Testis (tissue), 3 donors: ENCODE measurements around the gene ST7. TPM values are rescaled to one million over a fixed set of nuclear protein-coding genes. Genes with fewer than 3 reads are reported as not detected.

Experiments
- DNase-seq: peaks from one replicate; pipeline ENCODE4 v3.0.0-alpha.2; 2019
- H3K27ac ChIP-seq, 2 donors: fragments of 200-600 bp; sonication (generic); one replicate each; pipeline ENCODE4 v1.5.1; 2019
- H3K27me3 ChIP-seq: fragments of 200-600 bp; sonication (generic); one replicate; pipeline ENCODE4 v1.5.1; 2019
- H3K36me3 ChIP-seq: fragments of 200-600 bp; sonication (generic); one replicate; pipeline ENCODE4 v1.5.1; 2017; ENCODE audit warnings: low read depth; ENCODE audit errors: missing control alignments
- H3K4me1 ChIP-seq: fragments of 200-600 bp; sonication (generic); one replicate; pipeline ENCODE4 v1.5.1; 2019
- H3K4me3 ChIP-seq, 2 donors: fragments of 200-600 bp; sonication (generic); one replicate each; pipeline ENCODE4 v1.5.1; 2017 to 2019
- H3K9me3 ChIP-seq: fragments of 200-600 bp; sonication (generic); one replicate; pipeline ENCODE4 v1.5.1; 2017
- POLR2A ChIP-seq: fragments of 450-650 bp; IDR thresholded peaks from one replicate; pipeline ENCODE4 v1.6.1; 2017; ENCODE audit warnings: antibody characterized with exemption, mild to moderate bottlenecking, moderate library complexity
- WGBS, 2 donors: methylation state at CpG; one replicate each; pipeline ENCODE4 v1.1.5; 2018; 5-methylcytosine and 5-hydroxymethylcytosine counted together
- intact Hi-C: fragments of 100-400 bp; cut with DNase I; formaldehyde crosslinking; loops from one replicate; pipeline ENCODE4 v1.15.1; 2023; ENCODE audit warnings: low total_unique reads
- polyA plus RNA-seq: library from polyadenylated mRNA; stranded (reverse); fragments of 350-450 nt; fragmentation: Illumina TruSeq; extraction: RNeasy Lipid Tissue Mini Kit (QIAGEN cat#74804); gene quantifications from one replicate; pipeline ENCODE4 v1.2.3, GENCODE V29; 2014; ENCODE audit warnings: low read depth, low replicate concordance; ENCODE audit not compliant: insufficient read depth
- total RNA-seq, 2 donors: library from RNA; depleted of rRNA; stranded (reverse); fragments of >200 nt; gene quantifications; one replicate each; pipeline ENCODE4 v1.2.3, GENCODE V29; 2016
- TF ChIP-seq, protein P1 (sequence below), 3 experiments: fragments of 450-650 bp in 2 of 3; fragments of 200-600 bp in 1 of 3; sonication (generic) in 1 of 3; IDR thresholded peaks; one replicate each; pipeline ENCODE4 v1.5.1; 2016 to 2019; ENCODE audit warnings: antibody characterized with exemption in 3 of 3, mild to moderate bottlenecking in 2 of 3, moderate library complexity in 1 of 3

The ST7 gene
- total and polyA plus RNA-seq, 3 donors from 2014 or later: 15.9 to 25.3 (median 23.2) TPM

DNA sequence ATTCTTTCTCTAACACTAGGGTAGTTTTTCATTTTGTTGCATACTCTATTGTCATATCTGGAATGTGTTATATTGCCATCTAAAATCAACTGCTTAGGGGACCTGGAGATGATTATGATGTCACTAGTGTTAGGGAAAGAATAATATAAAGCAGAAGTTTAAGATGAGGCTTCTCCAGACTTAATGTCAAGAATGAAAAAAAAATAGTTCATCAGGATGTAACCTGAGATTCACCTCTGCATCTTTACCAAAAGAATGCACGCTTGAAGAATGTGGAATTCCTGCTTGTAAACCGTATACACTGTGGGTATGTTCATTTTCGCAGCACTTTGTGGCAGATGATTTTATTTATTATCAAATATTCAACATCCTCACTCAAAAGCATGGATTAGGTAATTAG is 184.6 kb downstream of the ST7 start:
- no peak overlapping the region for H3K4me3 ChIP-seq
- H3K36me3 ChIP-seq: no peaks in the 10 kb centered on the region
- no peak for DNase-seq
- H3K27me3 ChIP-seq: no peaks in the 10 kb centered on the region
- intact Hi-C loops: no loop called here
- TF ChIP-seq, protein P1, sequence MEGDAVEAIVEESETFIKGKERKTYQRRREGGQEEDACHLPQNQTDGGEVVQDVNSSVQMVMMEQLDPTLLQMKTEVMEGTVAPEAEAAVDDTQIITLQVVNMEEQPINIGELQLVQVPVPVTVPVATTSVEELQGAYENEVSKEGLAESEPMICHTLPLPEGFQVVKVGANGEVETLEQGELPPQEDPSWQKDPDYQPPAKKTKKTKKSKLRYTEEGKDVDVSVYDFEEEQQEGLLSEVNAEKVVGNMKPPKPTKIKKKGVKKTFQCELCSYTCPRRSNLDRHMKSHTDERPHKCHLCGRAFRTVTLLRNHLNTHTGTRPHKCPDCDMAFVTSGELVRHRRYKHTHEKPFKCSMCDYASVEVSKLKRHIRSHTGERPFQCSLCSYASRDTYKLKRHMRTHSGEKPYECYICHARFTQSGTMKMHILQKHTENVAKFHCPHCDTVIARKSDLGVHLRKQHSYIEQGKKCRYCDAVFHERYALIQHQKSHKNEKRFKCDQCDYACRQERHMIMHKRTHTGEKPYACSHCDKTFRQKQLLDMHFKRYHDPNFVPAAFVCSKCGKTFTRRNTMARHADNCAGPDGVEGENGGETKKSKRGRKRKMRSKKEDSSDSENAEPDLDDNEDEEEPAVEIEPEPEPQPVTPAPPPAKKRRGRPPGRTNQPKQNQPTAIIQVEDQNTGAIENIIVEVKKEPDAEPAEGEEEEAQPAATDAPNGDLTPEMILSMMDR (IDR thresholded peaks at IDR 0.05): no peak
- TF ChIP-seq POLR2A: no peak
- 88 to 89% methylated on average over 3 of the region's 3 CpGs for WGBS, 2 donors
- H3K27ac ChIP-seq: no peak overlapping the region
- no peaks in the 10 kb centered on the region for H3K4me1 ChIP-seq
- no peaks in the 10 kb centered on the region for H3K9me3 ChIP-seq

DNA sequence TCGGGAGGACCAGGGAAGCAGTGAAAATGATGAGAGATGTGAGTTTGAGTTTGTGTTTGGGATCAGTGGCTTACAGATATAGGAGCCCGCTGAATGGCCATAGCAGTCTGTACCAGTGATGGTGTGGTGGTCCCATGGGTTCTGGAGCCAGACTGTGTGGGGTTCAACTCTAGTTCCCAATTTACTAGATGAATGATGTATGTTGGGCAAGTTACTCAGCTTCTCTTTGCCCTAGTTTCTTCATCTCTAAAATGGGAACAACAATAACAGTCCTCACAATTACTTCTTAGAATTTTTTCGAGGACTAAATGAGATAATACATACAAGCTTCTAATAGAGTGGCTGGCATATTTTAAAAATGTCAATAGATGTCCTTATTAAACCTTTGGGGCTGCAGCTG is 185.2 kb downstream of the ST7 start:
- no peak for TF ChIP-seq POLR2A
- TF ChIP-seq, protein P1 (IDR thresholded peaks at IDR 0.05): no peak
- intact Hi-C loops: no loop called here
- no peaks in the 10 kb centered on the region for H3K4me1 ChIP-seq
- no peaks in the 10 kb centered on the region for H3K27me3 ChIP-seq
- no peaks in the 10 kb centered on the region for H3K36me3 ChIP-seq
- H3K27ac ChIP-seq: no peak overlapping the region
- H3K4me3 ChIP-seq: no peak overlapping the region
- H3K9me3 ChIP-seq: no peaks in the 10 kb centered on the region
- DNase-seq: no peak
- 90 to 95% methylated on average over 3 of the region's 3 CpGs for WGBS, 2 donors

GRCh38 chr7:117138981-117139380 is 185.7 kb downstream of the ST7 start:
- intact Hi-C loops: no loop called here
- no peaks in the 10 kb centered on the region for H3K36me3 ChIP-seq
- H3K9me3 ChIP-seq: no peaks in the 10 kb centered on the region
- H3K4me3 ChIP-seq: no peak overlapping the region
- no peak for TF ChIP-seq POLR2A
- TF ChIP-seq, protein P1 (IDR thresholded peaks at IDR 0.05): no peak
- H3K4me1 ChIP-seq: no peaks in the 10 kb centered on the region
- H3K27me3 ChIP-seq: no peaks in the 10 kb centered on the region
- H3K27ac ChIP-seq: no peak overlapping the region
- no peak for DNase-seq
- 81 to 86% methylated on average over 1 of the region's 1 CpG for WGBS, 2 donors

- no peaks in the 10 kb centered on the region for H3K9me3 ChIP-seq
- intact Hi-C loops: no loop called here
- no peak overlapping the region for H3K4me3 ChIP-seq
- 78 to 92% methylated on average over 3 of the region's 3 CpGs for WGBS, 2 donors
- no peaks in the 10 kb centered on the region for H3K4me1 ChIP-seq
- H3K36me3 ChIP-seq: no peaks in the 10 kb centered on the region
- no peaks in the 10 kb centered on the region for H3K27me3 ChIP-seq
- no peak for DNase-seq
- no peak for TF ChIP-seq POLR2A
- TF ChIP-seq, protein P1 (IDR thresholded peaks at IDR 0.05): no peak
- H3K27ac ChIP-seq: no peak overlapping the region
Measured at GRCh38 chr7:117139397-117139984, 186.2 kb downstream of the ST7 start.

- Histone ChIP-seq H3K27ac (no peak overlapping the region), H3K4me1 (no peaks in the 10 kb centered on the region), H3K4me3 (no peak overlapping the region), H3K36me3 (no peaks in the 10 kb centered on the region), H3K27me3 (no peaks in the 10 kb centered on the region), H3K9me3 (no peaks in the 10 kb centered on the region)
- TF ChIP-seq POLR2A: no peak
- TF ChIP-seq, protein P1 (IDR thresholded peaks at IDR 0.05): no peak
- 56 to 74% methylated on average over 3 of the region's 3 CpGs for WGBS, 2 donors
- no peak for DNase-seq
- intact Hi-C loops: no loop called here
Measured at GRCh38 chr7:117140921-117141320, 187.6 kb downstream of the ST7 start.
